ENCODE measurements around the gene BLOC1S3. TPM values are rescaled to one million over a fixed set of nuclear protein-coding genes. Genes with fewer than 3 reads are reported as not detected.

Gene BLOC1S3
- total RNA-seq, 2 experiments from 2014 or later = 8.1 to 13.8 TPM

DNA sequence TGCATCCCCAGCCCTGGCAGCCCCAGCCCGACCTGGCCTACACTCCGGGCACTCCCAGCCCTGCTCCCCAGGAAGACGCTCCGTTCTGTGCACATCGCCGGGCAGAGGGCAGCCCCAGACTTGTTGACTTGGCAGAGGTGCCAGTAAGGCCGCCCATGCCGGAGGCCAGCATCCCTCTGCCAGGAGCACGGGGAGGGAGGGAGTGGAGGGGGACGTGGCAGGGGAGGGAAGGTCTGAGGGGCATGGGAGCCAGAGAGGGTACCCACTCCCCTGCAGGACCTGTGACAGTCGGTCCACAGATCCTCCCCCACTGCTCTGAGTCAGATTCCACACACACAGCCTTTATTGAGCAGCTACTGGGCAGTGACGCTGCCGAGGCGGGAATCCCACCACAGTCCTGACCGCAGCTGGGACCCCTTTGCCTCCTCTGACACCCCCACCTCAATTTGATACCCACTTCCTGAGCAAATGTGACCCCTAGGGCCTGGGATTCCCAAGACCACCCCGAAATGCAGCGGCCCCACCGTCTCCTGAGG, 15.9 kb upstream of the BLOC1S3 start:
- DNase-seq (ENCODE audit: low spot score) = no peak
- no peaks in the 10 kb centered on the region for H3K9me3 ChIP-seq (ENCODE audit: low read length)
- H4K20me1 ChIP-seq (ENCODE audit: insufficient read depth, low read length) = no peaks in the 10 kb centered on the region
- no peaks in the 10 kb centered on the region for H3K79me2 ChIP-seq (ENCODE audit: insufficient read depth, low read depth, low read length)
- H3K27ac ChIP-seq (ENCODE audit: low read depth, low read length, poor library complexity, severe bottlenecking) = no peak overlapping the region
- intact Hi-C loops (cut with micrococcal nuclease; ENCODE audit: unreplicated experiment) = no loop called here
- no peak overlapping the region for H3K4me3 ChIP-seq (ENCODE audit: low read depth, low read length, poor library complexity, severe bottlenecking)
- H3K4me1 ChIP-seq (ENCODE audit: insufficient read depth, low read length, poor library complexity, severe bottlenecking) = peaks cover 16% of the 10 kb centered on the region
- H2AFZ ChIP-seq (ENCODE audit: low read length) = no peak overlapping the region
- POLR2A ChIA-PET = interaction anchor here (0.5 kb wide), 1 partner anchor 171 kb away, joined by 4 read pairs; no protein-coding TSS in a partner anchor
- H3K9me2 ChIP-seq (ENCODE audit: insufficient read depth, low read length) = no peaks in the 10 kb centered on the region
- H3K4me2 ChIP-seq (ENCODE audit: low read length) = no peak overlapping the region
- CTCF ChIA-PET (ENCODE audit: unreplicated experiment) = no interaction called here
- no peaks in the 10 kb centered on the region for H3K36me3 ChIP-seq (ENCODE audit: insufficient read depth, low read length)
- no peak for TF ChIP-seq EZH2phosphoT487 (IDR thresholded peaks at IDR 0.05; ENCODE audit: borderline replicate concordance, low read depth, low read length)
- TF ChIP-seq, protein P1, sequence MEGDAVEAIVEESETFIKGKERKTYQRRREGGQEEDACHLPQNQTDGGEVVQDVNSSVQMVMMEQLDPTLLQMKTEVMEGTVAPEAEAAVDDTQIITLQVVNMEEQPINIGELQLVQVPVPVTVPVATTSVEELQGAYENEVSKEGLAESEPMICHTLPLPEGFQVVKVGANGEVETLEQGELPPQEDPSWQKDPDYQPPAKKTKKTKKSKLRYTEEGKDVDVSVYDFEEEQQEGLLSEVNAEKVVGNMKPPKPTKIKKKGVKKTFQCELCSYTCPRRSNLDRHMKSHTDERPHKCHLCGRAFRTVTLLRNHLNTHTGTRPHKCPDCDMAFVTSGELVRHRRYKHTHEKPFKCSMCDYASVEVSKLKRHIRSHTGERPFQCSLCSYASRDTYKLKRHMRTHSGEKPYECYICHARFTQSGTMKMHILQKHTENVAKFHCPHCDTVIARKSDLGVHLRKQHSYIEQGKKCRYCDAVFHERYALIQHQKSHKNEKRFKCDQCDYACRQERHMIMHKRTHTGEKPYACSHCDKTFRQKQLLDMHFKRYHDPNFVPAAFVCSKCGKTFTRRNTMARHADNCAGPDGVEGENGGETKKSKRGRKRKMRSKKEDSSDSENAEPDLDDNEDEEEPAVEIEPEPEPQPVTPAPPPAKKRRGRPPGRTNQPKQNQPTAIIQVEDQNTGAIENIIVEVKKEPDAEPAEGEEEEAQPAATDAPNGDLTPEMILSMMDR (conservative IDR thresholded peaks at IDR 0.05; ENCODE audit: low read length) = no peak
- BruUV-seq (replicated peaks) = no TSS peak

DNA sequence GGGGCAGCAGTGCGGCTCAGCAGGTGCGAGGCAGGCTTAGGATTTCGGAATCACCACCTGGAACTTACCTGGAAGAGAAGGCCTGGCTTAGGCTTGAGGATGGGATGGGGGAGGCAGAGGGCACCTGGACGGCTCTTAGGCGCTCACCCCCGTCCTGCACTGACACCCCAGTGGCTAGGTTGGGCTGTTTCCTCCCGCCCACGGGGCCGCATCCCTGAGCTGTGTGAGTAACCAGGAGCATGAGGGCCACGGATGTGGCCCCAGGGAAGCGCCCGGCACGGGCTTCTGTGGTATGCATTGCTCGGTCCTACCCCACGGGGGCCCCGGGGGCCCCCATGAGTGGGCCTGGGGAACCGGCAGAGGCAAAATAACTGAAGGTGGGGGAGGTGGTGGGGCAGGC, 15.4 kb upstream of the BLOC1S3 start:
- CTCF ChIA-PET (ENCODE audit: unreplicated experiment) = no interaction called here
- intact Hi-C loops (cut with micrococcal nuclease; ENCODE audit: unreplicated experiment) = no loop called here
- Histone ChIP-seq H3K4me1 (ENCODE audit: insufficient read depth, low read length, poor library complexity, severe bottlenecking) (peaks cover 16% of the 10 kb centered on the region), H2AFZ (ENCODE audit: low read length) (no peak overlapping the region), H3K4me2 (ENCODE audit: low read length) (no peak overlapping the region), H3K9me2 (ENCODE audit: insufficient read depth, low read length) (no peaks in the 10 kb centered on the region), H3K9me3 (ENCODE audit: low read length) (no peaks in the 10 kb centered on the region), H3K79me2 (ENCODE audit: insufficient read depth, low read depth, low read length) (no peaks in the 10 kb centered on the region), H3K4me3 (ENCODE audit: low read depth, low read length, poor library complexity, severe bottlenecking) (no peak overlapping the region), H3K36me3 (ENCODE audit: insufficient read depth, low read length) (no peaks in the 10 kb centered on the region), H3K27ac (ENCODE audit: low read depth, low read length, poor library complexity, severe bottlenecking) (no peak overlapping the region), H4K20me1 (ENCODE audit: insufficient read depth, low read length) (no peaks in the 10 kb centered on the region)
- BruUV-seq (replicated peaks) = no TSS peak
- TF ChIP-seq EZH2phosphoT487 (IDR thresholded peaks at IDR 0.05; ENCODE audit: borderline replicate concordance, low read depth, low read length) = no peak
- TF ChIP-seq, protein P1 (conservative IDR thresholded peaks at IDR 0.05; ENCODE audit: low read length) = no peak
- POLR2A ChIA-PET = interaction anchor here (0.5 kb wide), 1 partner anchor 170 kb away, joined by 4 read pairs; no protein-coding TSS in a partner anchor
- no peak for DNase-seq (ENCODE audit: low spot score)

DNA sequence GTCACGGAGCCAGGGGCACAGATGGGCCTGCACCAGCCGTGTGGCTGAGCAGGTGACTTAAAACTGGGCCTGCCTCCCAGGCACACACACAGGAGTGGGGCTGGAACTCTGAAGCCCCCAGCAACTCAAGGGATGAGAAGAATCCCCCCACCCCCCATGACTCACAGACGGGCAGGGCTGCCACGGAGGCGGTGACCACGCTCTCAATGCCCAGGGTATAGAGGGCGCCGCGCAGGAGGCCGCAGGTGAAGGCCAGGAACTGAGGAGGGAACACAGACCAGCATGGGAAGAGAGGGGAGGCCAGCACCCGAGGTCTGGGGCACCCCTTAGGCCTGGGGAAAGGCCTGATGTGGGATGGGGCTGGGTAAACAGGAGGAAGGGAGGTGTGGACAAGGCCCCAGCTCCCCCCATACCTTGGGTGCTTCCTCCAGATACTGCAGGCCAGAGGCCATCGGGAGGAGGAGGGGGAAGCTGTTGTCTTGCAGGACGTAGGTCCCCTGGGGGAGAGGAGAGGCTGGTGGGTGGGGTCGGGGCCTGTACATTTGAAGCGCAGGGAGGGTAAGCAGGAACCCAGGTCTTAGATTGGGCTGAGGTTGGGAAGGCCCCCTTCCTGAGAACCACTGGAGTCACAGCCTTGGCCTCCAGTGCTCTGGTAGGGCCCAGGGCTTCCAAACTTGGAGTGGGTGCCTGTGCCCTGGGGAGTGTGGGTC, 14.7 kb upstream of the BLOC1S3 start:
- POLR2A ChIA-PET = no interaction called here
- DNase-seq (ENCODE audit: low spot score) = no peak
- intact Hi-C loops (cut with micrococcal nuclease; ENCODE audit: unreplicated experiment) = no loop called here
- H3K27ac ChIP-seq (ENCODE audit: low read depth, low read length, poor library complexity, severe bottlenecking) = no peak overlapping the region
- no peaks in the 10 kb centered on the region for H4K20me1 ChIP-seq (ENCODE audit: insufficient read depth, low read length)
- no peak for TF ChIP-seq EZH2phosphoT487 (IDR thresholded peaks at IDR 0.05; ENCODE audit: borderline replicate concordance, low read depth, low read length)
- TF ChIP-seq, protein P1 (conservative IDR thresholded peaks at IDR 0.05; ENCODE audit: low read length) = no peak
- H3K4me1 ChIP-seq (ENCODE audit: insufficient read depth, low read length, poor library complexity, severe bottlenecking) = peaks cover 16% of the 10 kb centered on the region
- no peaks in the 10 kb centered on the region for H3K9me3 ChIP-seq (ENCODE audit: low read length)
- CTCF ChIA-PET (ENCODE audit: unreplicated experiment) = no interaction called here
- H2AFZ ChIP-seq (ENCODE audit: low read length) = no peak overlapping the region
- H3K9me2 ChIP-seq (ENCODE audit: insufficient read depth, low read length) = no peaks in the 10 kb centered on the region
- BruUV-seq (replicated peaks) = no TSS peak
- H3K4me2 ChIP-seq (ENCODE audit: low read length) = peak overlapping the region; percentile 24; the same call in 1 of the 2 replicates
- no peak overlapping the region for H3K4me3 ChIP-seq (ENCODE audit: low read depth, low read length, poor library complexity, severe bottlenecking)
- H3K79me2 ChIP-seq (ENCODE audit: insufficient read depth, low read depth, low read length) = no peaks in the 10 kb centered on the region
- no peaks in the 10 kb centered on the region for H3K36me3 ChIP-seq (ENCODE audit: insufficient read depth, low read length)

Measured in OCI-LY7 (cell line).